K562 (cell line): ENCODE data around the gene ZNF69. TPM values are rescaled to one million over a fixed set of nuclear protein-coding genes. Genes with fewer than 3 reads are reported as not detected.
A peak's percentile ranks its signal among the peaks of the same experiment; 100 is the strongest.
"Not testable (repeated sequence)": the region's sequence is repeated elsewhere in the genome, so short reads cannot be mapped to it uniquely, and the experiment has no call there.

ENCODE experiments used
- ATAC-seq: fragments of 200-7000 bp; cut with Tn5 transposase; 3 replicates; pipeline ENCODE4 v1.9.1; 2020; ENCODE audit warnings: moderate library complexity
- BruUV-seq: library from RNA; stranded (reverse); fragments of 400-500 nt; replicated peaks from 2 replicates; lab custom pipeline; 2021; lab: Mats Ljungman, UMichigan
- CTCF ChIA-PET: fragments of 300-600 bp; formaldehyde crosslinking; extraction: SDS; loops from one replicate; lab custom pipeline; 2021; ENCODE audit warnings: low intra/inter-chr PET ratio; lab: Yijun Ruan, JAX
- POLR2A ChIA-PET: fragments of 300-600, 350-650 bp; sonication (Branson Sonifier 250); formaldehyde crosslinking; extraction: SDS; loops from one replicate; lab custom pipeline; 2021; ENCODE audit warnings: antibody characterized with exemption, inconsistent platforms; lab: Yijun Ruan, JAX
- DNase-seq, 4 experiments: peaks; one replicate each; pipeline versions ENCODE4 v3.0.0 to v3.0.0-alpha.2; 2011 to 2018; ENCODE audit warnings: low spot score in 3 of 4, mixed read lengths in 3 of 4; ENCODE audit errors: extremely low read depth in 1 of 4
- FAIRE-seq: peaks from 2 replicates; lab custom pipeline; 2011; peaks lifted over from hg19 to GRCh38; lab: Jason Lieb, UNC
- H2AFZ ChIP-seq: 2 replicates; pipeline ENCODE4 v1.6.0; 2011; ENCODE audit warnings: low read depth, low read length, control low read depth, inconsistent platforms
- H3K27ac ChIP-seq: fragments of 200-600 bp; 3 replicates; pipeline ENCODE4 v1.8.0; 2011; ENCODE audit warnings: low read depth, mild to moderate bottlenecking, control low read depth, inconsistent platforms, low read length, moderate library complexity, mixed read lengths; ENCODE audit errors: extremely low read depth
- H3K27me3 ChIP-seq, 2 experiments: fragments of 300-600 bp in 1 of 2; 2 replicates in 1 of 2; 3 replicates in 1 of 2; pipeline versions ENCODE4 v1.6.0 to v1.8.0; 2011; ENCODE audit warnings: inconsistent platforms in 2 of 2, low read length in 2 of 2, mild to moderate bottlenecking in 1 of 2, mixed read lengths in 1 of 2, moderate library complexity in 1 of 2; ENCODE audit not compliant: control insufficient read depth in 2 of 2, insufficient read depth in 2 of 2
- H3K36me3 ChIP-seq: fragments of 300-600 bp; 3 replicates; pipeline ENCODE4 v1.8.0; 2011; ENCODE audit warnings: mild to moderate bottlenecking, low read length, inconsistent platforms; ENCODE audit not compliant: control insufficient read depth, insufficient read depth
- H3K4me1 ChIP-seq, 2 experiments: fragments of 200-600 bp in 1 of 2; replicated peaks in 1 of 2; 2 replicates in 1 of 2; 3 replicates in 1 of 2; pipeline versions ENCODE4 v1.5.1 to v1.8.0; 2011; ENCODE audit warnings: inconsistent platforms in 2 of 2, low read length in 2 of 2, mild to moderate bottlenecking in 1 of 2, mixed read lengths in 1 of 2, moderate library complexity in 1 of 2; ENCODE audit not compliant: control insufficient read depth in 2 of 2, insufficient read depth in 2 of 2
- H3K4me2 ChIP-seq: 2 replicates; pipeline ENCODE4 v1.6.1; 2011; ENCODE audit warnings: low read length, control low read depth, inconsistent platforms, mixed read lengths; ENCODE audit not compliant: insufficient read depth
- H3K4me3 ChIP-seq: fragments of 200-600 bp; sonication (generic), shearing (Covaris generic); 2 replicates; pipeline ENCODE4 v1.5.1; 2016; ENCODE audit warnings: control low read depth, inconsistent platforms
- H3K79me2 ChIP-seq: fragments of 200-600 bp; 3 replicates; pipeline ENCODE4 v1.8.0; 2011; ENCODE audit warnings: low read length, inconsistent platforms; ENCODE audit not compliant: control insufficient read depth, insufficient read depth
- H3K9ac ChIP-seq, 2 experiments: 2 replicates each; pipeline versions ENCODE4 v1.6.0 to v1.6.1; 2011; ENCODE audit warnings: low read depth in 2 of 2, low read length in 2 of 2, control low read depth in 1 of 2, inconsistent platforms in 1 of 2, mild to moderate bottlenecking in 1 of 2, mixed read lengths in 1 of 2; ENCODE audit not compliant: insufficient read depth in 1 of 2
- H3K9me1 ChIP-seq: one replicate; pipeline ENCODE4 v1.6.0; 2011; ENCODE audit warnings: inconsistent platforms, mild to moderate bottlenecking, low read length, moderate library complexity; ENCODE audit not compliant: control insufficient read depth, insufficient read depth
- H3K9me3 ChIP-seq: replicated peaks from 2 replicates; pipeline ENCODE4 v1.5.1; 2011; ENCODE audit warnings: low read depth, low read length, inconsistent platforms; ENCODE audit not compliant: control insufficient read depth, insufficient read depth
- H4K20me1 ChIP-seq: replicated peaks from 2 replicates; pipeline ENCODE4 v1.6.1; 2011; ENCODE audit warnings: low read length, inconsistent platforms, mixed read lengths; ENCODE audit not compliant: control insufficient read depth, insufficient read depth
- ELK3 ChIP-seq: fragments of 450-650 bp; formaldehyde crosslinking; IDR thresholded peaks from 2 replicates; pipeline ENCODE4 v1.4.0; 2020; ENCODE audit warnings: mild to moderate bottlenecking
- FOXJ3 ChIP-seq: sonication (generic); formaldehyde crosslinking; IDR thresholded peaks from 2 replicates; pipeline ENCODE4 v1.4.0; 2020; ENCODE audit warnings: mild to moderate bottlenecking, missing genetic modification reagents
- GTF2B ChIP-seq: IDR thresholded peaks from 2 replicates; pipeline ENCODE4 v1.6.1; 2011; ENCODE audit not compliant: insufficient read length; ENCODE audit errors: extremely low read depth
- XRCC4 ChIP-seq: IDR thresholded peaks from one replicate; pipeline ENCODE4 v1.6.1; 2011; ENCODE audit not compliant: insufficient read depth, insufficient read length; ENCODE audit errors: extremely low read depth
- ZSCAN32 ChIP-seq: fragments of 450-650 bp; formaldehyde crosslinking; IDR thresholded peaks from 2 replicates; pipeline ENCODE4 v1.4.0; 2020; ENCODE audit warnings: mild to moderate bottlenecking, moderate library complexity
- WGBS: fragments of 100-300 bp; shearing (Covaris generic); methylation state at CpG from one replicate; pipeline ENCODE4 v1.1.6; 2016; ENCODE audit warnings: low coverage, mixed read lengths; ENCODE audit not compliant: insufficient coverage; ENCODE audit errors: missing lambda C conversion rate; 5-methylcytosine and 5-hydroxymethylcytosine counted together
- in situ Hi-C: fragments of 300-500 bp; cut with MboI; formaldehyde crosslinking; loops from 4 replicates; pipeline ENCODE4 v1.15.0; 2018; ENCODE audit warnings: inconsistent platforms, mixed read lengths
- intact Hi-C: fragments of 100-400 bp; cut with micrococcal nuclease; formaldehyde crosslinking; loops from 2 replicates; pipeline ENCODE4 v1.14.2; 2022
- polyA plus RNA-seq, 8 experiments: library from polyadenylated mRNA; depleted of rRNA in 4 of 8; stranded (reverse) in 5 of 8; unstranded in 3 of 8; fragments of >200 nt; fragmentation: Nextera tagmentation in 2 of 8; fragmentation: Illumina TruSeq in 1 of 8; extraction: Ambion mirVana in 2 of 8; extraction: Trizol in 1 of 8; gene quantifications; 2 replicates each; pipeline versions ENCODE4 v1.2.1 to v1.2.3, GENCODE V29; 2011 to 2014; ENCODE audit warnings: inconsistent platforms in 1 of 8, missing spikeins in 1 of 8
- total RNA-seq, 7 experiments: library from RNA; depleted of rRNA in 6 of 7; stranded (reverse); fragments of >200 nt in 6 of 7; fragmentation: Illumina TruSeq in 2 of 7; extraction: Trizol in 2 of 7; gene quantifications; 2 replicates each; pipeline versions ENCODE4 v1.2.1 to v1.2.3, GENCODE V29; 2011 to 2021; ENCODE audit warnings: low replicate concordance in 1 of 7

ZNF69 gene
- total and polyA plus RNA-seq, 9 of the 15 experiments (the other 6 are each of a cell fraction or from before 2014, with no cell fraction given) = 2.3 to 5.4 (median 3.6) TPM

- TF ChIP-seq ELK3 (CRISPR knock-in tag) = no peak
- no peak for TF ChIP-seq FOXJ3
- no peak for TF ChIP-seq XRCC4
- no peak for TF ChIP-seq ZSCAN32 (CRISPR knock-in tag)
- TF ChIP-seq GTF2B = no peak
These were observed 360 bp upstream of the ZNF69 start (continued) for GRCh38 chr19:11887234-11887610.

- POLR2A ChIA-PET, H3K9ac ChIP-seq, CTCF ChIA-PET, H3K4me2 ChIP-seq, FAIRE-seq, H3K4me3 ChIP-seq, H3K36me3 ChIP-seq, H3K79me2 ChIP-seq, H3K9me3 ChIP-seq, H3K9me1 ChIP-seq, H3K27me3 ChIP-seq, H2AFZ ChIP-seq, BruUV-seq, H3K27ac ChIP-seq, ATAC-seq, H4K20me1 ChIP-seq: not testable (repeated sequence)
- WGBS = 14% methylated on average over 6 of the region's 6 CpGs
- DNase-seq = peak in 1 of 4 experiments; percentile 9
- intact Hi-C loops = loop anchor here (2.0 kb wide), 1 partner anchor 251 kb away; the partner anchor contains the start of gene ZNF20
- in situ Hi-C loops = loop anchor here (5.0 kb wide), 1 partner anchor 102 kb away; no protein-coding TSS in a partner anchor
- H3K4me1 ChIP-seq = peaks cover 14 to 21% of the 10 kb centered on the region in 2 experiments; a peak in 4 of 5 replicates
These were observed 2.3 kb downstream of the ZNF69 start for GRCh38 chr19:11889901-11890300.
